ENCODE measurements around the gene OR1M1.
"Not testable (repeated sequence)": the region's sequence is repeated elsewhere in the genome, so short reads cannot be mapped to it uniquely, and the experiment has no call there.

OR1M1 gene

DNA sequence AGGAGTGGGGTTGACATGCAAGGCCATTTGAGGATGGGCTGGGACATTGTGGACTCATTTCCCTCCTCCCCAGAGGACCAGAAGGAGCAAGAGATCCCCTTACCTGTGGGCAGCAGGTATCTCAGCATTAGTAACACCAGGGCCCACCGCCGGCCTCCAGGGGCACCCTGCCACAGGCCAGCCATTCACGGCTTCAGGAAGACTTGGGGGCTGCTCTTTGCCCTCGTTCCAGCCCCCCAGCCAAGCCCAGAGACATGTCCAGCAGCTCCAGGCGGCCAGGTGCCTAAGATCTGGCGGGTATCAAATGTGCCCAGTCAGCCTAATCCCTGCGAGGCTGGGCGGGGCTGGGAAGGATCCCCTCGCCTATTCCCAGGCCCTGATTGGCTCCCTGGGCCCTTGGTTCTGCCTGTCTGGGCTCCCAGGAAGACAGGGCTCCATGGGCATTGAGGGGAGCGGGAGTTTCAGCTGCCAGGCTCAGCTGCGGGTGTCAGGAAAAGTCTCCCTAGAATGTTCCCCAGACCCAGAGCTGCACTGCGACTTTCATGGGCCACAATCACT lies 21.3 kb upstream of the OR1M1 start:
- no peaks in the 10 kb centered on the region for H3K27me3 ChIP-seq (ENCODE audit: insufficient read depth, low read length)
- no peaks in the 10 kb centered on the region for H3K79me2 ChIP-seq (ENCODE audit: insufficient read depth, low read length)
- H3K4me2 ChIP-seq (ENCODE audit: low read length), result no peak overlapping the region
- no peaks in the 10 kb centered on the region for H3K36me3 ChIP-seq (ENCODE audit: insufficient read depth, low read length)
- H4K20me1 ChIP-seq (ENCODE audit: insufficient read depth, low read length), result no peaks in the 10 kb centered on the region
- H3F3A ChIP-seq (ENCODE audit: insufficient read depth, low read length), result no peaks in the 10 kb centered on the region
- TF ChIP-seq, protein P1, sequence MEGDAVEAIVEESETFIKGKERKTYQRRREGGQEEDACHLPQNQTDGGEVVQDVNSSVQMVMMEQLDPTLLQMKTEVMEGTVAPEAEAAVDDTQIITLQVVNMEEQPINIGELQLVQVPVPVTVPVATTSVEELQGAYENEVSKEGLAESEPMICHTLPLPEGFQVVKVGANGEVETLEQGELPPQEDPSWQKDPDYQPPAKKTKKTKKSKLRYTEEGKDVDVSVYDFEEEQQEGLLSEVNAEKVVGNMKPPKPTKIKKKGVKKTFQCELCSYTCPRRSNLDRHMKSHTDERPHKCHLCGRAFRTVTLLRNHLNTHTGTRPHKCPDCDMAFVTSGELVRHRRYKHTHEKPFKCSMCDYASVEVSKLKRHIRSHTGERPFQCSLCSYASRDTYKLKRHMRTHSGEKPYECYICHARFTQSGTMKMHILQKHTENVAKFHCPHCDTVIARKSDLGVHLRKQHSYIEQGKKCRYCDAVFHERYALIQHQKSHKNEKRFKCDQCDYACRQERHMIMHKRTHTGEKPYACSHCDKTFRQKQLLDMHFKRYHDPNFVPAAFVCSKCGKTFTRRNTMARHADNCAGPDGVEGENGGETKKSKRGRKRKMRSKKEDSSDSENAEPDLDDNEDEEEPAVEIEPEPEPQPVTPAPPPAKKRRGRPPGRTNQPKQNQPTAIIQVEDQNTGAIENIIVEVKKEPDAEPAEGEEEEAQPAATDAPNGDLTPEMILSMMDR (IDR thresholded peaks at IDR 0.05; ENCODE audit: low read length), result no peak
- no peak for TF ChIP-seq EZH2 (IDR thresholded peaks at IDR 0.05; ENCODE audit: borderline replicate concordance, low read length)
- no peaks in the 10 kb centered on the region for H3K9me3 ChIP-seq (ENCODE audit: low read length)
- H3K27ac ChIP-seq (ENCODE audit: low read depth, low read length, poor library complexity, severe bottlenecking), result no peak overlapping the region
- H3K4me3 ChIP-seq (ENCODE audit: low read depth, low read length, poor library complexity, severe bottlenecking), result no peak overlapping the region
- H3K9ac ChIP-seq (ENCODE audit: low read length), result no peak overlapping the region
- H3K4me1 ChIP-seq (ENCODE audit: insufficient read depth, low read length, severe bottlenecking), result no peaks in the 10 kb centered on the region
- no peaks in the 10 kb centered on the region for H3K9me2 ChIP-seq (ENCODE audit: low read depth, low read length)
- no peak overlapping the region for H2AFZ ChIP-seq (ENCODE audit: low read length)

DNA sequence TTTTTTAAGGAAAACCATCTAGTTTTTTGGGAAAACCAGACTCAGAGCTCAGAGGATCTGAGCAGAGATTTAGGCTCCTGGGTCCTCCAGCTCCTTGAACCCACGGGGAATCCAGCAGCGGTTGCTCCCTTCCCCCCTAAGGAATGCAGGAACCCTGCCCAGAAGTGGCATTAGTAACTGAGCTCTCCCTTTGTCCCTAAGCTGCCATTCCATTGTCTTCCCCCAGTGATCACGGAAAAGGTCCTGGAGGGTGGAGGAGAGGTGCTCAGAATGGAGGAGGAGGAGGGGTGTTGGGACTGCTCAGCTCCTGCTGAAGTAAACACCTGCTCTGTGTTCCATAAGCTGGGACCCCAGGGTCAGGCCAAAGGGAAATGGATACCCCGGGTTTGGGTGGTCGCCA lies 16.8 kb upstream of the OR1M1 start:
- Histone ChIP-seq H3F3A (ENCODE audit: insufficient read depth, low read length) (no peaks in the 10 kb centered on the region), H3K36me3 (ENCODE audit: insufficient read depth, low read length) (no peaks in the 10 kb centered on the region), H3K9me2 (ENCODE audit: low read depth, low read length) (no peaks in the 10 kb centered on the region), H3K4me3 (ENCODE audit: low read depth, low read length, poor library complexity, severe bottlenecking) (no peak overlapping the region), H2AFZ (ENCODE audit: low read length) (no peak overlapping the region), H4K20me1 (ENCODE audit: insufficient read depth, low read length) (no peaks in the 10 kb centered on the region), H3K27me3 (ENCODE audit: insufficient read depth, low read length) (no peaks in the 10 kb centered on the region), H3K27ac (ENCODE audit: low read depth, low read length, poor library complexity, severe bottlenecking) (no peak overlapping the region), H3K9me3 (ENCODE audit: low read length) (no peaks in the 10 kb centered on the region), H3K79me2 (ENCODE audit: insufficient read depth, low read length) (no peaks in the 10 kb centered on the region), H3K4me2 (ENCODE audit: low read length) (no peak overlapping the region), H3K4me1 (ENCODE audit: insufficient read depth, low read length, severe bottlenecking) (no peaks in the 10 kb centered on the region), H3K9ac (ENCODE audit: low read length) (no peak overlapping the region)
- TF ChIP-seq, protein P1 (IDR thresholded peaks at IDR 0.05; ENCODE audit: low read length), result no peak
- no peak for TF ChIP-seq EZH2 (IDR thresholded peaks at IDR 0.05; ENCODE audit: borderline replicate concordance, low read length)

DNA sequence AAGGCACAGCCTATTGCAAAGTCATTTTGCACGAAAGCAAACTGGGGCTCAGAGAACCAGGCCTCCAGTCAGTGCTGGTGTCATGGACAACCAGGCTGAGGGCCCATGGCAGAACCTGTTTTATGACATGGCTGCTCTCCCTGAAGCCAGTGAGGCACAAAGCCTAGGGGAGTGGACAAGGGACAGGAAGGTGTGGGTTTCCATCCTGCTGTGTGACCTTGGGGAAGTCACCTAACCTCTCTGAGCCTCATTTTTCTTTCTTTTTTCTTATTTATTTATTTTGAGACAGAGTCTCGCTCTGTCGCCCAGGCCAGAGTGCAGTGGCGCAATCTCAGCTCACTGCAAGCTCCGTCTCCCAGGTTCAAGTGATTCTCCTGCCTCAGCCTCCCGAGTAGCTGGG lies 15.1 kb upstream of the OR1M1 start:
- H3K9me3 ChIP-seq (ENCODE audit: low read length); H3F3A ChIP-seq (ENCODE audit: insufficient read depth, low read length); H3K4me2 ChIP-seq (ENCODE audit: low read length); H3K9ac ChIP-seq (ENCODE audit: low read length); H2AFZ ChIP-seq (ENCODE audit: low read length); H3K4me3 ChIP-seq (ENCODE audit: low read depth, low read length, poor library complexity, severe bottlenecking); H3K9me2 ChIP-seq (ENCODE audit: low read depth, low read length); H3K36me3 ChIP-seq (ENCODE audit: insufficient read depth, low read length); H3K27me3 ChIP-seq (ENCODE audit: insufficient read depth, low read length); H4K20me1 ChIP-seq (ENCODE audit: insufficient read depth, low read length); H3K79me2 ChIP-seq (ENCODE audit: insufficient read depth, low read length); H3K27ac ChIP-seq (ENCODE audit: low read depth, low read length, poor library complexity, severe bottlenecking); H3K4me1 ChIP-seq (ENCODE audit: insufficient read depth, low read length, severe bottlenecking): not testable (repeated sequence)

DNA sequence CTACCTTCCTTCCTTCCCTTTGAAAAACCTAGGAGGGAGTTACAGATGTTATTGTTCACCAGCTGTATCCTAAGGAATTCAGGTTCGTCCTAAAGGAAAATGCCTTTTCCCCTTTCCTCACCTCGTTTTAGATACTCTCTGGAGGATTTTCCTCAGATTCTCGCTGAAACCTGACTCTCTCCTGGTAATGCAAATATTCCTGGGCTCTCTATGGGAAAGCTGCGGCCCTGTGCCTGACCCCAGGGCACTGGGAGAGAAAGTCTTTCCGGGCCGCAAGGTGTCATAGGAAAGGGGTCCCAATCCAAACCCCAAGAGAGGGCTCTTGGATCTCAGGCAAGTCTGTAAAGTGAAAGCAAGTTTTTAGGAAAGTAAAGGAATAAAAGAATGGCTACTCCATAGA lies 13.1 kb upstream of the OR1M1 start:
- Histone ChIP-seq H3K79me2 (ENCODE audit: insufficient read depth, low read length) (no peaks in the 10 kb centered on the region), H3K4me3 (ENCODE audit: low read depth, low read length, poor library complexity, severe bottlenecking) (no peak overlapping the region), H2AFZ (ENCODE audit: low read length) (no peak overlapping the region), H3K4me2 (ENCODE audit: low read length) (no peak overlapping the region), H4K20me1 (ENCODE audit: insufficient read depth, low read length) (no peaks in the 10 kb centered on the region), H3K4me1 (ENCODE audit: insufficient read depth, low read length, severe bottlenecking) (no peaks in the 10 kb centered on the region), H3K9me3 (ENCODE audit: low read length) (no peaks in the 10 kb centered on the region), H3K9me2 (ENCODE audit: low read depth, low read length) (no peaks in the 10 kb centered on the region), H3K36me3 (ENCODE audit: insufficient read depth, low read length) (no peaks in the 10 kb centered on the region), H3F3A (ENCODE audit: insufficient read depth, low read length) (no peaks in the 10 kb centered on the region), H3K27me3 (ENCODE audit: insufficient read depth, low read length) (no peaks in the 10 kb centered on the region), H3K27ac (ENCODE audit: low read depth, low read length, poor library complexity, severe bottlenecking) (no peak overlapping the region), H3K9ac (ENCODE audit: low read length) (no peak overlapping the region)
- TF ChIP-seq EZH2 (IDR thresholded peaks at IDR 0.05; ENCODE audit: borderline replicate concordance, low read length), result no peak
- TF ChIP-seq, protein P1 (IDR thresholded peaks at IDR 0.05; ENCODE audit: low read length), result no peak
